Fibroblast of pulmonary artery (primary cell): ENCODE data around the gene SNCAIP.

Source experiments
- DNase-seq: peaks from one replicate; pipeline ENCODE4 v3.0.0-alpha.2; 2010; ENCODE audit warnings: low read depth
- H3K4me3 ChIP-seq: replicated peaks from 2 replicates; pipeline ENCODE4 v1.5.1; 2011; ENCODE audit warnings: low read depth, mild to moderate bottlenecking, control low read depth, low read length, moderate library complexity
- TF ChIP-seq, protein P1 (sequence below): IDR thresholded peaks from 2 replicates; pipeline ENCODE4 v1.5.1; 2011; ENCODE audit warnings: mild to moderate bottlenecking, control low read depth, low read length, inconsistent platforms; ENCODE audit errors: missing control alignments

SNCAIP gene

GRCh38 chr5:122339591-122339990, 27.6 kb downstream of the SNCAIP start:
- TF ChIP-seq, protein P1, sequence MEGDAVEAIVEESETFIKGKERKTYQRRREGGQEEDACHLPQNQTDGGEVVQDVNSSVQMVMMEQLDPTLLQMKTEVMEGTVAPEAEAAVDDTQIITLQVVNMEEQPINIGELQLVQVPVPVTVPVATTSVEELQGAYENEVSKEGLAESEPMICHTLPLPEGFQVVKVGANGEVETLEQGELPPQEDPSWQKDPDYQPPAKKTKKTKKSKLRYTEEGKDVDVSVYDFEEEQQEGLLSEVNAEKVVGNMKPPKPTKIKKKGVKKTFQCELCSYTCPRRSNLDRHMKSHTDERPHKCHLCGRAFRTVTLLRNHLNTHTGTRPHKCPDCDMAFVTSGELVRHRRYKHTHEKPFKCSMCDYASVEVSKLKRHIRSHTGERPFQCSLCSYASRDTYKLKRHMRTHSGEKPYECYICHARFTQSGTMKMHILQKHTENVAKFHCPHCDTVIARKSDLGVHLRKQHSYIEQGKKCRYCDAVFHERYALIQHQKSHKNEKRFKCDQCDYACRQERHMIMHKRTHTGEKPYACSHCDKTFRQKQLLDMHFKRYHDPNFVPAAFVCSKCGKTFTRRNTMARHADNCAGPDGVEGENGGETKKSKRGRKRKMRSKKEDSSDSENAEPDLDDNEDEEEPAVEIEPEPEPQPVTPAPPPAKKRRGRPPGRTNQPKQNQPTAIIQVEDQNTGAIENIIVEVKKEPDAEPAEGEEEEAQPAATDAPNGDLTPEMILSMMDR: no peak
- H3K4me3 ChIP-seq: no peak overlapping the region
- no peak for DNase-seq

- TF ChIP-seq, protein P1: no peak
- H3K4me3 ChIP-seq: no peak overlapping the region
Observed at GRCh38 chr5:122341087-122341486, 29.1 kb downstream of the SNCAIP start.

GRCh38 chr5:122342256-122342655, 30.2 kb downstream of the SNCAIP start:
- DNase-seq: no peak
- no peak overlapping the region for H3K4me3 ChIP-seq
- TF ChIP-seq, protein P1: no peak

More at GRCh38 chr5:122341087-122341486, 29.1 kb downstream of the SNCAIP start:
- DNase-seq: no peak

GRCh38 chr5:122346897-122347581, 35.0 kb downstream of the SNCAIP start:
- H3K4me3 ChIP-seq: no peak overlapping the region
- no peak for DNase-seq
- TF ChIP-seq, protein P1: no peak

GRCh38 chr5:122350496-122350895, 38.5 kb downstream of the SNCAIP start:
- TF ChIP-seq, protein P1: no peak
- H3K4me3 ChIP-seq: no peak overlapping the region
- DNase-seq: no peak

DNA sequence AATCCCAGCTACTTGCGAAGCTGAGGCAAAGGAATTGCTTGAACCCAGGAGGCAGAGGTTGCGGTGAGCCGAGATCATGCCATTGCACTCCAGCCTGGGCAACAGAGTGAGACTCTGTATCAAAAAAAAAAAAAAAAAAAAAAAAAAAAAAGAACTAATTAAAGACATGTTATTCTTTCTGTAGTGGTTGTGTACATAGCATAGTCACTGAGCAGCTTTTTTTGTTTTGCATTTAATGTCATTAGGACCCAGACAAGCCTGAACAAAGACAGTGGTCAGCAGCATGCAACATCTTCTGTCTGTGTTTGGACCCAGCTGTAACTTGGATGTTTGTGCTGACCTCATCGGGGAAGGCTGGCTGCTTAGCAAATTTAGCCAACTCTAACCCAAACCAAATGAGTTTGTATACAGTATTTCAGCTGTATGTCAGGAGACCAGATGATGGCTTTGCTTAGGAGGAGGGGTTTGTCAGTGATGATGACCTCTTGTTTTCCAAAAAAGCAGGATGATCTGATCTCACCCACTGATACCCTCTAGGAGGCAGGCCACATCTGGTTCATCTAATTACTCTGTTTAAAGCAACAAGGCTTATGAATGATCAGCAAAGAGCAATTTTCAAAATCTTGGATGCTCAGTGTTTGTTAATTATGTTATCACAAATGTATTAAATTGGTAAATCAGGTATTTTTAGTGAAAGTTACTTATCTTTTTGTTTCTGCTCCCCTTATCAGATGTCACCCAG, 39.5 kb downstream of the SNCAIP start:
- TF ChIP-seq, protein P1: no peak
- no peak for DNase-seq
- H3K4me3 ChIP-seq: no peak overlapping the region
